ENCODE data around the gene USE1. TPM values are rescaled to one million over a fixed set of nuclear protein-coding genes. Genes with fewer than 3 reads are reported as not detected.

Gene USE1
- total RNA-seq, 1 donor from 2014 or later = 234 TPM

GRCh38 chr19:17243211-17243829 is 28.2 kb downstream of the USE1 start:
- intact Hi-C loops (cut with DNase I) = no loop called here
- no peak for TF ChIP-seq CTCF (IDR thresholded peaks at IDR 0.05)
- DNase-seq (ENCODE audit: low spot score in 2 of 2) = no peak
- H3K27me3 ChIP-seq = no peaks in the 10 kb centered on the region
- H3K9me3 ChIP-seq = no peaks in the 10 kb centered on the region
- H3K27ac ChIP-seq = peak overlapping the region; percentile 78 to 85
- peaks cover 3 to 5% of the 10 kb centered on the region in 2 donors for H3K36me3 ChIP-seq
- peaks cover 3 to 32% of the 10 kb centered on the region in 2 donors for H3K4me1 ChIP-seq
- H3K4me3 ChIP-seq = peak overlapping the region; percentile 90 to 97

GRCh38 chr19:17243830-17244617 is 28.9 kb downstream of the USE1 start:
- peak in 1 of 2 donors; percentile 76 for DNase-seq (ENCODE audit: low spot score in 2 of 2)
- peak overlapping the region; percentile 90 to 97 for H3K4me3 ChIP-seq
- peaks cover 3 to 32% of the 10 kb centered on the region in 2 donors for H3K4me1 ChIP-seq

GRCh38 chr19:17244618-17245534 is 29.7 kb downstream of the USE1 start:
- peak overlapping the region; percentile 90 to 97 for H3K4me3 ChIP-seq
- H3K27me3 ChIP-seq = no peaks in the 10 kb centered on the region
- peak overlapping the region; percentile 78 to 85 for H3K27ac ChIP-seq
- intact Hi-C loops (cut with DNase I) = loop anchor here (1.0 to 5.0 kb wide), 4 partner anchors 19 to 170 kb away; partner anchors contain the start of genes ABHD8, HAUS8, MYO9B and OCEL1
- H3K36me3 ChIP-seq = peaks cover 0 to 4% of the 10 kb centered on the region in 2 donors
- no peak for TF ChIP-seq CTCF (IDR thresholded peaks at IDR 0.05)
- H3K4me1 ChIP-seq = peaks cover 3 to 32% of the 10 kb centered on the region in 2 donors
- no peaks in the 10 kb centered on the region for H3K9me3 ChIP-seq
- DNase-seq (ENCODE audit: low spot score in 2 of 2) = no peak

More at GRCh38 chr19:17243830-17244617, 28.9 kb downstream of the USE1 start:
- H3K27me3 ChIP-seq = no peaks in the 10 kb centered on the region
- intact Hi-C loops (cut with DNase I) = loop anchor here (1.0 to 2.0 kb wide), 2 partner anchors 29 to 169 kb away; partner anchors contain the start of genes HAUS8, MYO9B and USE1
- H3K36me3 ChIP-seq = peaks cover 0 to 5% of the 10 kb centered on the region in 2 donors
- no peaks in the 10 kb centered on the region for H3K9me3 ChIP-seq
- no peak for TF ChIP-seq CTCF (IDR thresholded peaks at IDR 0.05)
- H3K27ac ChIP-seq = peak overlapping the region; percentile 78 to 85

- Histone ChIP-seq H3K36me3 (no peaks in the 10 kb centered on the region), H3K4me1 (peaks cover 3 to 32% of the 10 kb centered on the region in 2 donors), H3K27me3 (no peaks in the 10 kb centered on the region), H3K9me3 (no peaks in the 10 kb centered on the region), H3K4me3 (peak within 1 kb of the TSS; percentile 90 to 97), H3K27ac (peak within 1 kb of the TSS; percentile 82 to 85)
- DNase-seq (ENCODE audit: low spot score in 2 of 2) = no peak
- TF ChIP-seq CTCF (IDR thresholded peaks at IDR 0.05) = no peak
- intact Hi-C loops (cut with DNase I) = loop anchor here (1.0 to 5.0 kb wide), 3 partner anchors 19 to 171 kb away; partner anchors contain the start of genes ABHD8, HAUS8, MYO9B and OCEL1
Measured at GRCh38 chr19:17245535-17245984, 30.4 kb downstream of the USE1 start, which contains the start of gene NR2F6. Gene NR2F6, minus strand, starts transcription at chr19:17245919. Its CDS starts 699 bp downstream, at chr19:17245220.

All from ascending aorta (tissue), 2 donors.